Measurements from ENCODE around the gene RUBCNL.
A peak's percentile ranks its signal among the peaks of the same experiment; 100 is the strongest.

Gene RUBCNL

GRCh38 chr13:46347277-46347676, 39.8 kb downstream of the RUBCNL start:
- no peak overlapping the region for H3K27ac ChIP-seq
- no peak for TF ChIP-seq CTCF (conservative IDR thresholded peaks at IDR 0.05)
- no peak for TF ChIP-seq ZFX (IDR thresholded peaks at IDR 0.05)

- H3K27ac ChIP-seq, result no peak overlapping the region
- TF ChIP-seq CTCF (conservative IDR thresholded peaks at IDR 0.05), result no peak
- no peak for TF ChIP-seq ZFX (IDR thresholded peaks at IDR 0.05)
These were observed 41.2 kb downstream of the RUBCNL start for GRCh38 chr13:46345866-46346265.

- TF ChIP-seq CTCF (conservative IDR thresholded peaks at IDR 0.05) (no peak), ZFX (IDR thresholded peaks at IDR 0.05) (no peak)
- H3K27ac ChIP-seq, result no peak overlapping the region
These were observed 41.7 kb downstream of the RUBCNL start for GRCh38 chr13:46345398-46345797.

- H3K27ac ChIP-seq, result no peak overlapping the region
- TF ChIP-seq CTCF (conservative IDR thresholded peaks at IDR 0.05) (no peak), ZFX (IDR thresholded peaks at IDR 0.05) (no peak)
These were observed 43.6 kb downstream of the RUBCNL start for GRCh38 chr13:46343279-46343994.

- no peak overlapping the region for H3K27ac ChIP-seq
- TF ChIP-seq CTCF (conservative IDR thresholded peaks at IDR 0.05), result peak; percentile 29
- no peak for TF ChIP-seq ZFX (IDR thresholded peaks at IDR 0.05)
These were observed 44.5 kb downstream of the RUBCNL start for GRCh38 chr13:46342538-46342937.

GRCh38 chr13:46341112-46341711, 45.8 kb downstream of the RUBCNL start:
- no peak for TF ChIP-seq ZFX (IDR thresholded peaks at IDR 0.05)
- TF ChIP-seq CTCF (conservative IDR thresholded peaks at IDR 0.05), result no peak
- no peak overlapping the region for H3K27ac ChIP-seq

- H3K27ac ChIP-seq, result no peak overlapping the region
- TF ChIP-seq ZFX (IDR thresholded peaks at IDR 0.05) (no peak), CTCF (conservative IDR thresholded peaks at IDR 0.05) (no peak)
These were observed 46.4 kb downstream of the RUBCNL start for GRCh38 chr13:46340631-46341111.
